Measurements from ENCODE around the gene DOCK4.

DNA sequence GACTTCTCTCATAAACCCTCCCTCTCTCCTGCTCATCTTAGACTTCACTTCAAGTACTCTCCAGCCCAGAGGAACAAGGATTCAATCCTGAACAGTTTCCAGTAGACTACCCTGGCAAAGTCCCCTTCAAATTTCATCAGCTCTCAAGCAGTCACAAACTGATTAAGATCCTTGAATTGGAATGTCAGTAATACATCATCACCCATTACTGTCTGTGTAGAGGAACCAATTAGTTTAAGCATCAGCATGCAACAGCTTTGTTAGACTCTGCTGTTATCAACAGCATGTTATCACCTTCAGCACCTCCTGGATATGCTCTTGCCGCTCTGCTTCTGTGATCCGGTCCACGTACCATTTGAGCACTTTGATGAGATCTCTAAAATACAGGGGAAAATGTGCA is 336.9 kb downstream of the DOCK4 start:
- TF ChIP-seq, protein P1, sequence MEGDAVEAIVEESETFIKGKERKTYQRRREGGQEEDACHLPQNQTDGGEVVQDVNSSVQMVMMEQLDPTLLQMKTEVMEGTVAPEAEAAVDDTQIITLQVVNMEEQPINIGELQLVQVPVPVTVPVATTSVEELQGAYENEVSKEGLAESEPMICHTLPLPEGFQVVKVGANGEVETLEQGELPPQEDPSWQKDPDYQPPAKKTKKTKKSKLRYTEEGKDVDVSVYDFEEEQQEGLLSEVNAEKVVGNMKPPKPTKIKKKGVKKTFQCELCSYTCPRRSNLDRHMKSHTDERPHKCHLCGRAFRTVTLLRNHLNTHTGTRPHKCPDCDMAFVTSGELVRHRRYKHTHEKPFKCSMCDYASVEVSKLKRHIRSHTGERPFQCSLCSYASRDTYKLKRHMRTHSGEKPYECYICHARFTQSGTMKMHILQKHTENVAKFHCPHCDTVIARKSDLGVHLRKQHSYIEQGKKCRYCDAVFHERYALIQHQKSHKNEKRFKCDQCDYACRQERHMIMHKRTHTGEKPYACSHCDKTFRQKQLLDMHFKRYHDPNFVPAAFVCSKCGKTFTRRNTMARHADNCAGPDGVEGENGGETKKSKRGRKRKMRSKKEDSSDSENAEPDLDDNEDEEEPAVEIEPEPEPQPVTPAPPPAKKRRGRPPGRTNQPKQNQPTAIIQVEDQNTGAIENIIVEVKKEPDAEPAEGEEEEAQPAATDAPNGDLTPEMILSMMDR (conservative IDR thresholded peaks at IDR 0.05) = no peak
- TF ChIP-seq ZFX (IDR thresholded peaks at IDR 0.05) = no peak

All from C4-2B (cell line).